ENCODE results near the gene TMEM184A.
"Not testable (repeated sequence)": the region's sequence is repeated elsewhere in the genome, so short reads cannot be mapped to it uniquely, and the experiment has no call there.

Gene TMEM184A

DNA sequence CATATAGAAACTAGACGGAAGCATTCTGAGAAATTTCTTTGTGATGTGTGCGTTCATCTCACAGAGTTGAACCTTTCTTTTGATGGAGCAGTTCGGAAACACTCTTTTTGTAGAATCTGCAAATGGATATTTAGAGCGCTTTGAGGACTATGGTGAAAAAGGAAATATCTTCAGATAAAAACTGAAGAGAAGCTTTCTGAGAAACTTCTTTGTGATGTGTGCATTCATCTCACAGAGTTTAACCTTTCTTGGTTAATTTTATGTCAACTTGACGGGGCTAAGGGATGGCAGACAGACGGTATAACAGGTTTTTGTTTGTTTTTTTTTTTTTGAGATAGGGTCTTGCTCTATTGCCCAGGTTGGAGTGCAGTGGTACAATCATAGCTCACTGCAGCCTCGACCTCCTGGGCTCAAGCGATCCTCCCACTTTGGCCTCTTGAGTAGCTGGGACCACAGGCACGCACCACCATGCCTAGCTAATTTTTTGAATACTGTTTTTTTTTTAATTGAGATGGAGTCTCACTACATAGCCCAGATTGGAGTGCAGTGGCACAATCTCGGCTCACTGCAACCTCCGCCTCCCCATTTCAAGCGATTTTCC lies 36.6 kb downstream of the TMEM184A start:
- DNase-seq = not testable (repeated sequence)

DNA sequence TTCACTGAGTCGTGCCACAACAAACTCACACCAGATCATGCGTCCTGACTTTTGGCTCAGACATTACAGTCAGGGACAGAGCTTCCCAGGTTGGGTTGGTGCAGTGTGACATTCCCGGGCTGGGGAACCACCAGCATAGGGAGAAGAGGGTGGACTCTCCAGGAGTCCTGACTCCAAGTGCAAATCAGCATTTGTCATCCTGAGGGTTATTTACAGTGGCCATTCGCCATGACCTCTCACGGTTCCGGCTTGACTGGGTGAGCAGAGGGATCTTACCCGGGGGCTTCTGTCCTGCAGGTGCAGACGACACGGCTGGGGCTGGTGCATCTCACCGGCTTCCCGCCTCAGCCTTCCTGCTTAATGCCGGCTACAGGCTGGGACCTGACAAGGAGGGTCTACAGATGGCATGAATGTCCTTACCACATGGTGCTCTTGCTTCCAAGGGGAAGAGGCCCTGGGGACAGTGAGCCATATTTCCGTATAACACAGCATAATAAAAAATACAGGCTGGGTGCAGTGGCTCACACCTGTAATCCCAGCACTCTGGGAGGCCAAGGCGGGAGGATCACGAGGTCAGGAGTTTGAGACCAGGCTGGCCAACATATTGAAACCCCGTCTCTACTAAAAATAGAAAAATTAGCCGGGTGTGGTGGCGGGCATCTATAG lies 39.3 kb downstream of the TMEM184A start:
- DNase-seq = no peak

DNA sequence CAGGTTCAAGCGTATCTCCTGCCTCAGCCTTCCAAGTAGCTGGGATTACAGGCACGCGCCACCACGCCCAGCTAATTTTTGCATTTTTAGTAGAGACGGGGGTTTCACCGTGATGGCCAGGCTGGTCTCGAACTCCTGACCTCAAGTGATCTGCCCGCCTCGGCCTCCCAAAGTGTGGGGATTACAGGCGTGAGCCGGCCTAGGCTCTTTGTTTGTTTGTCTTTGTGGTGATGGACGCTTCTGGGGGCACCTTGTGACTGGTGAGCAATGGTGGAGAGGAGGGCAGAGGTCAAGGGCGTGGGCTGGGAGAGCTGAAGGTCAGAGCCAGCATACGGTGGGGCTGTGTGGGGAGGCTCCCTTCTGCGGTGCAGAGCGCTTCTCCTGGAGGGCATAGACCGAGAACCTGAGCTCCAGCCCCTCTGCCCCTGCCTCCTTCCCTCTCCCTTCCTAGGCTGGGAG lies 40.5 kb downstream of the TMEM184A start:
- DNase-seq = not testable (repeated sequence)

DNA sequence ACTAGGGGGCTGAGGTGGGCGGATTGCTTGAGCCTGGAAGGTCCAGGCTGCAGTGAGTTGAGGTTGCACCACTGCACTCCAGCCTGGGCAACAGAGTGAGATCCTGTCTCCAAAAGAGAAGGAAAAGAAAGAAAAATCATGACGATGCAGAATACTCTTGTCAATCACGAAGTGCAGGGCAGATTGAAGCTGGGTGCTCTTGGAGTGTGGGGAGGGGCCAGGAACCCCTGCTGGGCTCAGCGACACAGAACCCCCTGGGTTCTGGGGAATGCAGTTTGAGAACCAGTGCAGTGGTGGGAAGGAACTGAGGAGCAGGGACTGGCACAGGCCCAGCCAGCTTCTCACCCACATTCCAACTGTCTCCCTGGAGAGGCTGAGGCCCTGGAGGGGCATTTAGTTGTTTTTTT lies 41.0 kb downstream of the TMEM184A start:
- DNase-seq = no peak

DNA sequence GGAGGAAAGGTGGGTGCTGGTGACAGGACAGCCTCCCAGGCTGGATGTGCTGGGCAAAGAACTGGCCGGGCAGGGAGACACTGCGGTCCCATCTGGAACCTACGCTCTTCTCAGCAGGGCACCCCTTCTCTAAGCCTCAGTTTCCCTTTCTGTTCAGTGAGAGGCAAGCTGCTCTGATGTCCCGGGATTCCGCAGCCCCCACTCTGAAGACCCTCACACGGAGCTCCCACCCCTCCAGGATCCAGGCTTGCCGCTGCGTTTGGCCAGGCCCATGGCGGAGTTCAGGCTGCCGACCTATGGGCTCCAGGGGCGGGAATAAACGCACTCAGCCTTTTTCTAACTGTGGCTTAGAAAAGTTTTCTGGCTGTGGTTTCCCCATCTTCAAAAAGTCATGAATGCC lies 41.6 kb downstream of the TMEM184A start:
- DNase-seq = no peak

DNA sequence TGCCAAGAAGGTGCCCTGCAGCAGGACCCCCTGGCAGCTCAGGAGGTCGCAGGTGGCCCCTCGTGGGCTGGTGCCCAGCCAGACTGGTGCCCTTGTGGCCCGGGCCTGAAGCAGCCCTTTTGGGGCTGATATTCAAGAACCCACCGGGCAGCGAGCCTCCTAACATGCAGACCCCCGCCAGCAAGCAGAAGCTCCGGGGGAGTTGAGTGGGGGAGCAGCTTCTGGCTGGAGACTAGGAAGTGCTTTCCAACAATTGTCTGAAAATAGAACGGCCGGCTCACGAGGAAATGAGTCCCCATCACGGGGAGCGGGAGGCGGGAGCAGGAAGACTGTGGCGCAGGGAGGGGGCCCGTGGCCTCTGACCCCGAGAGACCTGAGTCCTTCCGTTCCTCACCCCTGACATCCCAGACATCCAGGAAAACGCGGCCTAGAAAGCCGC lies 42.3 kb downstream of the TMEM184A start:
- DNase-seq = no peak

DNA sequence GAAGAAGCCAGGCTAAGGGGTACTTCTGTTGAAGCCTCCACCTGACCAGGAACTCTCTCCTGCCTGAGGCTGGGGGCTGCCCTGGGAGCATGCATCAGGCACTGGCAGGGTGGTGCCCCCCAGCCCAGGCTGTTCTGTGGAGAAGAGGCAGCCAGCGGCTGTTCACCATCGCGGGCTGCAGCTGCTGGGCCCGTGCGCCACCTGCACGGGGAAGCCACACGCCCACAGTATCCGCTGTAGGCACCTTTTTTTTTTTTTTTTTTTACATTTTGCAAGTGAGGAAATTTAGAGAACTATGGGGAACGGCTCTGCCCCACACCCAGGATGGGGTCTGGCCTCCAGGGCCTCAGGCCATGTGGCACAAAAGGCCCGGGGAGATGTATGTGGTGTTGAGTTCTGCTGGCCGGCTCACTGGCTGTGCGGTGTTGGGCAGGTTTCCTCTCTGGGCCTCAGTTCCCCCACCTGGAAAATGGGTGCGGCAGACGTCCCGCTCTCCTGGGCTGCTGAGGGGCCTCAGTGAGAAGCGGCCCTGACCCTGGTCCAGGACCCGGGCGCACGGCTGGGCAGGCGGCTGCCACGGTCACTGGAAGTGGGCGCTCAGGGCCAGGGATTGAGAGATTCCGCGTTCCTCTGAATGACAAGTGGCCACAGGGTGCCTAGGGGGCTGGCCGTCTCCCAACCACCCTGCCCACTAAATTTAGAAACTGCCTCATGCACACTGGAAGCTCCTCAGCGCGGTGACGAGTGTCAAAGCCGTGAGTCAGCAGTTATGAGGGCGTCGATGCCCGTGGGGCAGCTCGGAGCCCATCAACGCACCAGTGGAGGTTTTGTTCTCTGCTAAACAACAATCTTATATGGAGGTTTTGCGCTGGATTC lies 43.0 kb downstream of the TMEM184A start:
- DNase-seq = peak in 1 of 2 experiments; percentile 39

DNA sequence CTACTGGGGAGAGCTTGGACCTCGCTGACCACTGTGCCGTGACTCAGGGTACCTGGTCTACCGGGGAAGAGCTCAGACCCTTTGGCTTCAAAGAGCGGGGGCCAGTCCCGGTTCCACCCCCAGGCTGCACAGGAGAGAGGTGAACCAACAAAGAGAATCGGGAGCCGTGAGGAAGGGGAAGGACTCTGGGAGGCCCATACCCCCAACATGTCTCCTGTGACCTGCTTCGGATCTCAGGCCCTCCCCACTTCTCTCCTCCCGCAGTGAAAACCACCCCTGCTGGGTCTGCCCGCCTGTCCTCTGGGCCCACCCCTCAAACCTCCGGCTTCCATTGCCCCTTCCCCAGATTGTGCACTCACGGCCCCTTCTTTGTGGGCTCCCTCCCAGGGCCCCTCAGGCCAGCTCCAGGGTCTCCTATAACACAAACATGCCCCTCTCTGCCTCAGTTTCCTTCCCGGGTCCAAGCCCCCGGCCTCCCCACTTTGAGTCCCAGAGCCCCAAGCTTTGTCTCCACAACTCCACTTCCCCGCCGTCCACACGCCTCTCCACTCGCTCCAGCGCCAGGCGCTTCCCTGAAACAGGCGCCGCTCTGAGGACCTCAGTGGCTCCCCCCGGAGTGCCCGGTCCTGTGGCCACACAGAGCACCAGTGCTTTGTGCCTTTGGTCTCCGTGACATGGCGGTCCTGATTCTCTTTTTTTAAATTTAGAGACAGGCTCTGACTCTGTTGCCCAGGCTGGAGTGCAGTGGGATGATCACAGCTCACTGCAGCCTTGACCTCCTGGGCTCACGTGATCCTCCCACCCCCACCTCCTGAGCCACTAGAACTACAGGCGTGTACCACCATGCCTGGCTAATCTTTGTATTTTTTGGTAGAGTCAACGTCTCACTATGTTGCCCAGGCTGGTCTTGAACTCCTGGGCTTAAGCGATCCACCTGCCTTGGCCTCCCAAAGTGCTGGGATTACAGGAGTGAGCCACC lies 44.3 kb downstream of the TMEM184A start:
- no peak for DNase-seq

DNA sequence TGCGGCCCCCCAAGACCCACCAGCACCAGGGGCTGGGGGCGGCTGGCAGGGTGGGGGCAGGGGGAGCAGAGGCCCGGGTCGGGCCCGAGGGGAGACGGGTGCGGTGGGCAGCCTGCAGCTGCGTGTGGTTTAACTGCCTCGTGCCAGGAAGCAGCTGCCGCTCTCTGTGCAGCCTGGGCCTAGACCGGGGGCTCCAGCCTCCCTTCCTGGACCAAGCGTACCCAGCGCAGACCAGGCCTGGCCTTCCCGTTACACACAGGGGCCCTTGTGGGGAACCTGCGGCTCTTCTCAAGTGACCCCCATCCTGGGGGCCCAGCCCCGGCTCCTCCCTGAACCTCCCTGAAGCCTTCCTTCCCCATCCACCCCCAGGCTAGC lies 45.2 kb downstream of the TMEM184A start:
- no peak for DNase-seq

DNA sequence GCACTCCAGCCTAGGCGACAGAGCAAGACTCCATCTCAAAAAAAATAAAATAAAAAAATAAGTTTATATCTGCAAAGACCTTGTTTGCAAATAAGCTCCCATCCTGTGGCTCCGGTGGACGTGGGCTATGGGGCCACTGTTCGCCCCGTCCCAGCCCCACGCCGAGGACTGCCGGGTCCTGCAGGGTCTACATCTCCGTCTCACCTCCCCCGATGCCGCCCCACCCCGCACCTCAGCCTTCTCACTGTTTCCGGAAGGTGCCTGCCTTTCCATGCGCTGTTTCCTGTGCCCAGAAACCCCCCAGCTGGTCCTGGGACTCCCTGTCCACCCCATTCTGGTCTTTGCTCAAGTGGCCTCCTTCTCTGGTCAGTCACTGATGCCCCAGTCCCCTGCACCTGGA lies 46.8 kb downstream of the TMEM184A start:
- DNase-seq = no peak

DNA sequence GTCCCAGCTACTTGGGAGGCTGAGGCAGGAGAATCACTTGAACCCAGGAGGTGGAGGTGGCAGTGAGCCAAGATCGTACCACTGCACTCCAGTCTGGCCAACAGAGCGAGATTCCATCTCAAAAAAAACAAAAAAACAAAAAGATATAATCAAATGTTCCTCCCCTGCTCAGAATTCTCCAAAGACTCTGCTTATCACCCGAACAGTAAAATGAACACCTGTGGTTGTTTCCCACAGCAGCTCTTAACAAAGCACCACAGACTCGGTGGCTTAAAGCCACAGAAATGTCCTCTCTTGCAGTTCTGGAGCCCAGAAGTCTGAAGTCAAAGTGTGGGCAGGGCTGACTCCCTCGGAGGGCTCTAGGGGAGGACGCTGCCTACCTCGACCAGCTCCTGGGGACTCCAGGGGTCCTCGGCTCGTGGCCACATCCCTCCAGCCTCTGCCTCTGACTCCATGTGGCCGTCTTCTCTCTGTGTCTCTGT lies 47.7 kb downstream of the TMEM184A start:
- no peak for DNase-seq

DNA sequence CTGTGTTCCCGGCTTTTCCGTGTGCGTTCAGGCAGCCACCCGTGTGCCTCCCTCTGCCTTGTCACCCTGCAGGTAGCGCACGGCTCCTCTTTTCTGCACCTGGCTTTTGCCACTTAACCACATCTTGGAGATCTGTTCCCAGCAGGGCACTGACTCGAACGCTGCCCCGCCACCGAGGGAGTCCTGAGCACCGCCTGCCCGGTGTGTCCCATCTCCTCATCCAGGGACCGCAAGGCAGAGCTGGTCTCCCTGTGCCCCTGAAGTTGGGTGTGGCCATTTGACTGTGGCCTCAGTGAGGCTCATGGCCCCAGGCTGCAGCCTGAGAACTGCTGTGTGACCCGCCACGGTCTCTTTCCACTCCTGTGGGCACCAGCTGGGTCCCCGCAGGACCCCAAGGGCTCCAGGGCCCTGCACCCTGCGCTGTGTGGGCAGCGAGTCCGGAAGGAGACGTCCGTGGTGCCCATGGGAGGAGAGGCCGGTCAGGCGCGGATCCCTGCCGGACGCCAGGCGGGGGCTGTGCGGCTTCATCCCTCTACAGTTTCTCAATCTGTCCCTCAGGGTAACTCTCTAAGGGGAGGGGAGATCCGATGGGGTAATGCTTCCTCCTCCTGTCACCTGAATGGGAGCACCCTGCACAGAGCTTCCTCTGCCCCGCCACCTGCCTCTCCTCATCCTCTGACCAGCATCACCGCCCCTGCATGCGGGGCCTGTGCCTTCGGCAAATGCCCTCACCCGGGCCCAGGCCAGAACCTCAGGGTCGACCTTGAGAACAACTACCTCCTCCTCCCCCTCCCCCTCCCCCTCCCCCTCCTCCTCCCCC lies 50.1 kb downstream of the TMEM184A start:
- DNase-seq = no peak

DNA sequence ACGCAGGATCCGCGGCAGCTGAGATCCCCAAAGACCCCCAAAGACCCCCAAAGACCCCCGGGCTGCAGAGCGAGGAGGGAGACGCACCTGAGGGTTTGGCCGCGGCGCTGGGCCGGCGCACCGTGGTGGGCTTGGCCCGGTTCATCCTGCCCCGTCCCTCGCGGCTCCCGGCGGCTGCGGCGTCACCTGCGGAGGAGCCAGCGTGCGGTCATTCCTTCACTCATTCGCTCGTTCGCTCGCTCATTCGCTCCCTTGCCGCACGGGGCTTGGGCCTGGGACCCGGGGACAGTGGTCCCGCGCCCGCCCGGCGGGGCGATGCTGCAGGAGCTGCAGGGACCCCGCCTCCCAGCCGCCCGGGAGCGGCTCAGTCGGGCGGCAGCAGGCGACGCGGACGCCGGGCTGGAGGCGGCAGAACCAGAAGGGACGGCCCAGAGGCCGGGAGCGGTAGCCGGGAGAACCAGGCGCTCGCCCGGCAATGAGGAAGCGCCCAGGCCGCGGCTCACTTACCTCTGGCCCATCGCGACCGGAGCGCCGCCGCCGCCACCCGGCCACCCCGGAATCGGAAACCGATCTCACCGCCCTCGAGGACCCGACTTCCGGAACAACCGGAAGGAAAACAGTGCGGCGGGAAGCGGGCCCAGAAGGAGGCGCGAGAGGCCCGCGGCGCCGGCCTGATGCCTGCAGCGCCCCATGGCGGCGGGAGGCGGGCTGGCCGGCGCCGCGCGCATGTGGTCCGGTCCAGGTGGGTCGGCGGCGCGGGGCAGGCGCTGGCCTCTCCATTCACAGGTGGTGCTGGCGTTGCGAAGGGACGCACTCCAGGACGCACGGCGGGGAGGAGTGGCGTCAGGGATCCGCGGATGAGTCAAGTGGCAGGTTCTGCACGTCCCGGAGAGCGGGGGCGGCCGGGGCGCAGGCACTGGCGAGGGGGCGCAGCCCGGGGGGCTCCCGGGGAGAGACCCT lies 51.9 kb downstream of the TMEM184A start, which contains the start of gene INTS1:
TSS of gene INTS1 (minus strand) at position 574 of the 960 bp plus-strand sequence. CDS start at position 145, 429 bp downstream.
- DNase-seq = peak; percentile 89 to 91

DNA sequence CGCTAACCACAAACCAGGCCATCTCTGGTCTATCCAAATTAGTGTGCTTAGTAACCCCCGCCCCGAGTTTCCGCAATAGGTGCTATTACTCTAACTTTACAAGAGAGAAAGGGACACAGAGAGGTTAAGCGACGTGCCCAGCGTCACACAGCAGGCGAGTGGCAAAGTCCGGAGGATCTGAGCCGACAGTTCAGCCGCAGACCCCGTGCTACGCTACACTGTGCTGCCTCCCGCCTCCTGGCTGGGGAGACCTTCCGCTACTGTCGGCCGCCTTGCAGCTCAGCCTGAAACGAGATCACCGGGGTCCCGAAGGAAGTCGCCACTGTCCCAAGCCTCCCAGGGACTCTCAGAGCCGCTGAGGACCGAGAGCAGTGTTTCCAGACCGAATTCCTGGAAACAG lies 52.6 kb downstream of the TMEM184A start:
- DNase-seq = no peak

DNA sequence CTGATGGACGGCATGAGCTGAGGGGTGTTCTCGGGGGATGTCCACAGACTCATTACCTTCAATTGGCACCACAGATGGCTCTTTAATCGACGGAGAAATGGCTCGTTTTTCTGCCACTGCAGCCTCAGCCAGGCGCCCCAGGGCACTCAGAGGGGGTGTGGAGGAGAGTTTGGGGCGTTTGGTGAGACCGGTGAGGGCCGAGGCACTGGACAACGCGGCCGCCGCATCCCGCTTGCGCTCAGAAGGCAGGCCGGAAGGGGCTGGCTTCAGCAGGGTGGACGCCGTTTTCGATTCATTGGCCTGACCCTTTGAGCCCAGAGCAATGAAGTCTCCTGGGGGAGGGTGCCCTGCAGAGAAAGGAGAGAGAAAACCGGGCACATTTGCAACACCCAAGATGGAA lies 53.2 kb downstream of the TMEM184A start:
- no peak for DNase-seq

DNA sequence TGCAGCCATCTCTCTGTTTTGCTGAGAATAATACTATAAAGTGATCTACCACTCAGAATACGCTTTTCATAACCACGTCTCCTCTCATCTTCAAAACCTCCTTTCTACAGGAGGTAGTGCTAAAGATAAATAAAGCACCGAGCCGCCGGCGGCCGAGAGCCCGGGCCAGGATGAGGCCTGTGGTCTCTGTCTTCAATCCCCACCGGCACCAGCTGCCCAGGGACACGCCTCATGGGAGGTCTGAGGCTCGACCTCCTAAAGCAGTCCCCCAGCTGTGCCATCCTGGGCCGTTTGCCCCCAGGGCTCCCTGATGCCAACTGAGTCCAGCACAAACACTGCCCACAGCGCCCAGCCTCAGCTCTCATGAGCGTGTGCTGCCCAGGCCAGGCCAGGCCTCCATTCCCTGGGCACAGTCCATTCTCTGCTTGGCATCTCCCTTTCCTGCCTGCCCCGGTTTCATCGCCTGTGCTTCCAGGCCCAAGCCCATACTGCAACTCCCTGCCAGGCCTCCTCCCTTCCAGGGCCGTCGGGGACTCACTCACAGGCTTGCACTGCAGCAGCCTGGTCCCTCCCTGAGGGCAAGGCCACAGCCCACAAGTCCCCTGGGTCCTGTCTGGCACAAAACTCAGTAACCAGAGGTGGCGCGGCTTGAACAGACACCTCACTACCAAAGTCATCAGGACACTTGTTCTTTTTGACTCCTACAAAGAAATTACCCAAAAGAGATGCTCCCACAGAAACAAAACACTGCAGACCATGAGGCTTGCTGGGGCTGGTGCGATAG lies 54.3 kb downstream of the TMEM184A start:
- DNase-seq = no peak

DNA sequence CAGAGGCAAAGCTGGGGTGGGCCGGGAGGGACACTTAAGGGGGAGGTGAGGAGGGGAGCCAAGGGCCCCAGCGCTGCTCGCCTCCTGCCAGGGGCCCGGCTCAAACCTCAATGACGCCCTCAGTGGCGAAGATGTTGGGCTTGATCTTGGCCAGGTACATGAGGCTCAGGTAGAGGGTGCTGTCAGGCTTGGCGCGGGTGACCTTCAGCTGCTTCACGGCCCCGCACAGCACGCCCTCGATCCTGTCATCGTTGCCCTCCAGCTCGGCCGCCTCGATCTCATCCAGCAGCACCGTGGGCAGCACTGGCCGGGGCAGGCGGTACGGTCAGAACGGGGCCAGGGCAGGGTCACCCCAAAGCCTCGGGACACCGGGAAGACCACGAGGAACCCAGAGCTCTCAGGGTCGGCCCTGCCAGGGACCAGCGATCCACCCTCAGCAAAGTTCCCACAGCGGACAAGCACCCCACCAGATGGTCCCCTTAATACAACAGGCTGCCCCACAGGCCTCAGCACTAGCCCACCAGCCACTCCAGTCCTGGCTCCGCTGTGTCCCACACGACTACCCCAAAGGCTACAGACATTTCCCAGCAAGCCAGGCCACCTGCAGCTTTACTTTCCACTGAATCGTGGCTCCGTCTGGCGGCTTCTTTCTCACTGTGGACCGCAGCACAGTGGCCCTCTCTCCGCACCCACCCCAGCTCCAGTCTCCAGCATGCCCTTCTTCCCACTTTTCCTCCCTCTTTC lies 55.8 kb downstream of the TMEM184A start:
- no peak for DNase-seq

DNA sequence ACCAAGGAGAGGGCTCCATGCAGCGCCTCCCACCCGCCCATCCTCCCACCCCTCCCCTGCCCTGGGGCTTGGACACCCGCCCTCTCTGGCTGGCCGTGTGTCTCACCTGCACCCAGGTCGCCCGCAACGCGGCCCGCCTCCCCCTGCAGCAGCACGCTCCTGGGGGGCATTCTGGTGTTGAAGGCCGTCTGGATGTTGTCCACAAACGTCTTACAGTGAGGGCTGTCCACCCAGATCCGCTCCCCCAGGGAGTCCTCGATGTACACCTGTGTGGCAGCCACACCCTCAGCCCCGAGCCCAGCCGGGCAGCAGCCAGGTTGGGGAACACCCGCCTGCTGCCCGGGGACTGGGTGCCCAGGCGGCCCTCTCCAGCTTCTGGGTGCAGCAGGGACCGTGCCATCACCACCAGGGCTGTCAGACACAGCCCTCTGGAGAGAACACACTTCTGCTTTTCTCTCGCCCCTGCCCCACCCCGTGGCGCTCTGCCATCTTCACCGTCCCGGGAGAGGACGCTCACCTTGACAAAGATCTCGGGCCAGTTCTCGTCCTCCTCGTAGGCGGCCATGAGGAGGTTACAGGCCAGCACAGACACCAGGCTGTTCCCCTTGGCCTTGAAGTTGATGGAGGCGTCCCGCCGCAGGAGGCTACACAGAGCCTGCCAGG lies 56.5 kb downstream of the TMEM184A start:
- no peak for DNase-seq
